Cerebellar nuclear complex (tissue), 1 donor: ENCODE data around the gene HLCS.

ENCODE experiments used
- DNase-seq, 2 experiments: peaks; one replicate each; lab custom pipeline; 2025; lab: John Stamatoyannopoulos, UW

The HLCS gene

DNA sequence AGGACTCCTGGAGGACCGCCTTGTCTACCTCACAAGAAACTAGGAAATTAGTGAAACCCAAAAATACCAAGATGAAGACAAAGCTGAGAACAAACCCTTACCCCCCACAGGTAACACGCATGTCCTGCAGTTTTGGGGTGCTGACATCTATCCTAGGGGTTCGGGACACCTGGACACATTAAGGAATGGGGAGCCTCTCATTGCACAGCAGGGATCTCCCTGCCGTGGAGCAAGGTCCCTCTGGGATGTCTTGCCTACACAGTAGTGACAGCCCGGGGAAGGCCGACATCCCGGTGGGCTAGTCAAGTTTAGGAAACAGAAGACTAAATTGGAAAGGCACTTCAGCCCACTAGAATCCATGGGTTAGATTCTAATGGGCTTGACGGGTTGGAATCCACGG lies 223.0 kb downstream of the HLCS start:
- DNase-seq, result no peak

DNA sequence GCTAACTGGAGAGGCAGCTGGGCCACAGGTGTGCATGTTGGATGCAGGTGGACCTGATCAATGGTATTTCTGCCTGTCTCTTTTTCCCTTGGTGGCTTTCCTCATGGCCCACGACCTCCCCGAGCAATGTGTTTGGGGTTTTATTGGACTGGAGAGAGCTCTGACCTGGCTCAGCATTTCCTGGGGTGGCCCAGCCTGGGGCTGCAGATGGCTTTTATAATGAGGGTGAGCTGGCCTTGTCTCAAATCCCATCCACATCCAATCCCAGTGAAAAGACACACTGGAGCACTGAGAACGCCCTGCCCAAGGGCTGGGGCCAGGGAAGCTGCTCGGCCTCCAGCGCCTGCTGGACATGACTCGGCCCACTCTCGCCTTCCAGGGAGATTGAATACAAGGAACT lies 223.5 kb downstream of the HLCS start:
- DNase-seq, result no peak

DNA sequence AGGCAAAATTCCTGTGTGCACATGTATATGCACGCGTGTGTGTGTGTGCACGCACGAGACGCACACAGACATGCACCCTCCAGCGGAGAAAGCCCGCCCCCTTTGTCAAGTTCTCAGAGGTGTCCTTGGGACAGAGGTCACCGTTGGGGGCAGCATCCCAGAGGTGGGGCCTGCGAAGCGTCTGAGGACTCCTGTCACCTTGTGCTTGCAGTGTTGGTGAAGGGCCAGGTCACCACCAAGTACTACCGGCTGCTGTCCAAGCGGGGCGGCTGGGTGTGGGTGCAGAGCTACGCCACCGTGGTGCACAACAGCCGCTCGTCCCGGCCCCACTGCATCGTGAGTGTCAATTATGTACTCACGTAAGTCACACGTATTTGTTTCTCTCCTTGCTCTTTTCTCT lies 225.0 kb downstream of the HLCS start:
- DNase-seq, result no peak

DNA sequence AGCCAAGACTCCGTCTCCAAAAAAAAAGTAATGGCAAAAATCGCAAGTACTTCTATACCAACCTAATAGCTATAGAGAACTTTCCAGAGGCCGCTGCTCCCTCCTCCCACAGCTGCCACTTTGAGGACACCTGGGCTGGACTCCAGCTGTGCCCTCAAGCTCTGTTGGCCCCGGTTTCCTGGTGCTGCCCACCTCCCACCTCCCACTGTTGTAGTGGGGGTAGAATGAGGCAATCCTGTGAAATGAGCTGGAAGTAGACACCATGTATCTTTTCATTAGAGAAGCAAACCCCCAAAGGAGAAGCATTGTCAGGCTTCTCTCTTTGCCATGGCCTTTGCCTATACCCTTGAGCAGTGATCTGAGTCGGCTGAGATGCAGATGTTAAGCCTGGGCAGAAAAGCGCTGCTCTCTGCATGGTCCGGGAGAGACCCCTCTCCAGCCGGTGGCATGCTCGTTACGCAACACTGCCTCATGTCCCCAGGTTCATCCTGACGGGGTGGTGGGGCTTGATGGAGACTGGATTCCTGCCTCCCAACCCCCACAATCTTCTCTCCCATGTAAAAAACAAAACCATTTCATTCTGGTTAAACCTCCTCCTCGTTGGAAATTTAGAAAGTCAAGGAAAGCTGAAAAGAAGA lies 227.9 kb downstream of the HLCS start:
- DNase-seq, result no peak

DNA sequence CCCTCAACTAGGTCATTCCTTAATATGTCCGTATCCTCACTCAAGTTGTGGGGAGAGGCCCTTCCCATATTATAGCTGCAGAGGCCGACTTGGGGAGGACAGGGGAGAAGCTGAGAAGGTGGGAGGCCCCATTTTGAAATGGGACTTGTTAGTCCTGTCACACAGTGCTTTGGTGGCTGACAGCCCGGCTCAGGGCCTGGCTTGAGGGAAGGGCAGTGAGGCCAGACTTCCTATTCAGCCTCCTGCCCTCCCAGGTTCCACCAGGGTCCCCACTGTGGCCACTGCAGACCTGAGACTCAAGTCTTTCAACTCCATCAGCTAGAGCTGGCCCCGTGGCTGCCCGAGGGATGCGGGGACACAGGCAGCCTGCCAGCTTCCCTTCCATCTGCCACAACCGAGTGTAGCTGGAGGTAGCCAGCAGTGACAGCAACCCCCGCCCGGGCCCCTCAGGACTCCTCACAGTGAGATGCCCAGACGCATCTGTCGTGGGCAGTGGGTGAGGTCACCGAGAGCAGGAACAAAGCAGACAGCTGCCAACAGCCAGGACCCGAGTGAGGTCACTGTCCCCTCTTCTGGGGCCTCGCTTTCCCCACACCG lies 230.6 kb downstream of the HLCS start:
- no peak for DNase-seq

DNA sequence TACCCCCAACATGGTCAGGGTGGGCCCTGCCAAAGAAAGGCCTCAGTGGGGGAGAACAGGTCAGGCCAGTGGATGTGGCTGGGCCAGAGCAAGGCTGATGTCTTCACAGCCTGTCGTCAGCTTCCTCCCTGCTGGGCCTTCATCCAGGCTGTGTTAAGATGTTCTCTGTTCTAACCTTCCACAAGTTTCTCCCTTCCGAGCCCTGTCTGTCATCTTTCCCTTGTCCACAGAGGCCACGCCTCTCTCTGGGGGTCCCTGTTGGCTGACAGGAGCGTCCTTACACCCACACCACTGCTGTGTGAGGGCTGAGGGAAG lies 231.3 kb downstream of the HLCS start:
- no peak for DNase-seq

DNA sequence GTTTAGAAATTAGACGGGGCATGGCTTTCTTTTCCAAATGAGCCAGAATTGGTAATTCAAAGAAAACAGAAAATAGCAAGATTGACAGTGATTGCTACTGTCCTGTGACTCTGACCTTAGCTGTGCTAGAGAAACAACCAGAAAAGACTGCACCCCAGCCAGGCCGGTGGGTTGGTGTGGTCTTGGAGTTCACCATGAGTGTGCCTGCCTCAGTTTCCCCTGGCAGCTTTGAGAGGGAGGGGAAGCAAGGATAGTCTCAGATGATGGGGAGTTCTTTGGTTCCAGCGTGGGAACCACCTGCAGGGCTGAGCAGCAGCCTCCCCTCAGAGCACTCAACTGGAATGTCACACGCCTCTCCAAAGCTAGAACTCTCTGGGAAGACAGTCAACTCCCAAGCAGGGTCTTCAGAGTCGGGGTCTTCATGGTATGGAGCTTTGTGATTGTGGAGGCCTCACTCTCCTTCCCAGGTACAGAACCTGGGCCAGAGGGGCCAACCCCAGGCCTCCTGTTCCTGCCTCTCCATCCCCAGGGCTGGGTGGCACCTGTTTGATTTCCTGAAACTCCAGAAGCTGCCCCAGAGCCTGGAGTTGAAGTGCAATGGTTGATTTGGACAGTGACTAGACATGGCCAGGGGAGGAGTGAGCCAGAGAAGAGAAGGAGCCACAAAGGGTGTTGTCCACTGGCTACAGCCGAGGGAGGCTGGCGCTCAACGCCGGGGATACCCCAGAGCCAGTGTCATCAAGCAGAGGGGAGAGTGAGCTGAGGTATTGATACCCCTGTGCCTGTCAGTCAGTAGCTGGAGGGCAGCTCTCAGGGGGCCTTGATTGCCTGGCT lies 231.9 kb downstream of the HLCS start:
- no peak for DNase-seq

DNA sequence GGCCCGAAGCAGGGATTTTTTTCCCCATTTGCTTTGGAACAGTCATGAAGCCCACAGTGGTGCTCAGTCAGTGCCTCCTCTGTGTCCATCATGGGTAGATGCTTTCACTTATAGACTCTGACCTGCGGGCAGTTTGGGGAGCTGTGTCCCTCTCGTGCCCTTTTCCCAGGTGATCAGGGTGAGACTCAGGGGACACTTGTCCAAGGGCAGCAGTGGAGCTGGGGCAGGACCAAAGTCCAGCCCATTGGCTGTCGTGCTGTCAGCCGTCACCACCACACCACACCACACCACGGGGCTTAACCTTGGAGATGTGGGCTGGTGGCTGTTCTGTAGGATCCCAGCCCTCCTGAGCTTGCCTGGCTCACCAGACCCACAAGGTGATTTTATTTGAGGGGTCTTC lies 232.6 kb downstream of the HLCS start:
- DNase-seq, result no peak

DNA sequence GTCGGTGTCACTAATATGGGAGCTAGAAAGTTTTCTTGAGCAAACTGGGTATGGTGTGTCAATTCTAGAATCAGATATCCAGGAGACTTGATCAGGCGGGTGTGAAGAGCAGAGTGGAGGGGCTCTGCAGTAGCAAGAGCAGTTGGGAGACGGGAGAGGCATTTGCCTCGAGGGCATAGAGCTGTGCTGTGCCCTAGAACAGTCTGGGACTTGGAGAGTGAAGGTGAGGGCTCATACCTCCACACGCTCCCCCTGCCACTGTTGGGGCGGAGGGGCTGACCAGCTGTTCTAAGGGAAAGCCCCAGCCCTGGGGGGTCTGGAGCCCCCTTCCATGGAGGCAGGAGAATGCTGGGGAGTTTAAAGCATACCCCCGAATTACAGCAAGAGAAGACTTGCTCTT lies 233.7 kb downstream of the HLCS start:
- DNase-seq, result no peak

DNA sequence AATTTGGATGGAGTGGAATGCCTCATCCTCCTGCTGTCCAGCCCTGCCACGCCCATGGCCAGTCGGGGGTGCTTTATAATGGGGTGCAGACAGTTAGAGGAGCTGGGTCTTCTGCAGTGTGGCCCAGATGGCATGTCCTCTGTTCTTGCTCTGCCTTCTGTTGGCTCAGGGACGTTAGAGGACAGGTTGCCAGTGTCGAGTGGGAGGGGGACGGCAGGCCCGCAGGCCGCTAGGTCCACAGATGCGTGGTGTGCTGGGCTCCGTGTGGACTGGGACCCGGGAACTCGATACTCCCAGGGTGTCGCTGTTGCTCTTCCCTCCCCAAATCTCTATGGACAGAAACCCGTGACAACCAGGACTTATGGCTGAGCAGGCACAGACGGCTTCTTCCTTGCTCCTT lies 234.3 kb downstream of the HLCS start:
- no peak for DNase-seq

DNA sequence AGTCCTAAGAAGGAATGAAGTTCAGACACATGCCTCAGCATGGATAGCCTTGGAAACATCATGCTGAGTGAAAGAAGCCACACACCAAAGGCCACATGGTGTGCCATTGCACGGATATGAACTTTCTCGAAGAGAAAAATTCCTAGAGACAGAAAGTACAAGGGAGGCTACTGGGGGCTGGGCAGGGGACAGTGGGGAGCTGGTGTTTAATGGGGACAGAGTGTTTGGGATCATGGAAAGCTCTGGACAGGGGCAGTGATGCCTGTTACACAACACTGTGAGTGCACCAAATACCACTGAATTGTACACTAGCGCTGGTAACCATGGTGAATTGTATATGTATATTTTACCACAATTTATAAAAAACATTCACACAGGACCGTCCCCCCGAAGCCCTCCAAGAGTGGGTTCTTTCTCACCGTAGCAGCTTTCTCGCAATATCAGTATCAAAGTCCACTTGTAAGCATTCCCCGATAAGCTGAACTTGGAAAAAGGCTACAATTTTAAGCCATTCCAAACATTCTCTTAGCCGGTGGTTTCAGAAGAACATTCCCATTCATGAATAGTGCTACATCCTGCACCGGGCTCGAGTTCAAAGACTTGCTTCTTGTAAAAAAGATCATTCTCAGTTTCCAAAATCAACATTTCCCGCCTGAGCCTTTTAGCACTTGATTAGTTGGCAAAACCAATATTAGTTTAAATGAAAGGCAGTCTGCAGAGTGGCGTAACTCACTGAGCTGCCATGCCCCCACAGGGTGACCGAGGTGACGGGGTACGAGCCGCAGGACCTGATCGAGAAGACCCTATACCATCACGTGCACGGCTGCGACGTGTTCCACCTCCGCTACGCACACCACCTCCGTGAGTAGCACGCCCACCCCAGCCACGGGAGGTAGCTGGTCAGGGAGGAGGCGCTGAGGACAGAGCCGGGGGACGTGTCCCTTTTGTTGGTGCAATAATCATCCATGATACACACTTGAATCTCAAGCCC lies 235.9 kb downstream of the HLCS start:
- DNase-seq, result no peak

DNA sequence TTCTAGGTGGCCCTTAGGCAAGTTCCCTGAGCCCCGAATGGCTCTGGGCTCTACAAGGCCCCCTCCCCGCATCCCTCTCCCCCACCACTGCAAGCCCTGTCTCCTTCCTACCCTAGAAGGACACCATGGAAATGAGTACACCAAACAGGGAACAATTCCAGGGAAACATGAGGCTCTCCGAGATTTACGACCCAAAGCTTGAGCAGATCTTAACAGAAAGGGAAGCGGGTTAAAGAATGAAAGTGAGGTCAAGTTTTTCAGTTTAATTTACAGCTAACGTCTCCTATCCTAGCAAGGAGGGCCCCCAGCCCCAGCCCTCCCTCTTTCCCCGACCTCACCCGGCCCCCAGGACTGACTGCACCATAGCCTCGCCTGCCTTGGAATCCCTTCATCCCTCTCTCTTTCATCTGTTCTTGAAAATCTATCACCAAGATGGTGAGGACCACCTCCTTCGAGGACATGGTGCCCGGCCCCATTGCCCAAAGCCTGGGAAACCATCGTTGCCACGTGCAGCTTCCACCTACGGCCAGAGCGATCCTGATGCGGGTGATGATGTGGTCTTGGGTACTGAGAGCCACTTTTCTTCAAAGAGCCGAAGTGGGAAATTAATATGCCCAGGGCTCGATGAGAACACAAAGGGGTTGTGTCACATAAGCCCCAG lies 237.0 kb downstream of the HLCS start:
- DNase-seq, result no peak

DNA sequence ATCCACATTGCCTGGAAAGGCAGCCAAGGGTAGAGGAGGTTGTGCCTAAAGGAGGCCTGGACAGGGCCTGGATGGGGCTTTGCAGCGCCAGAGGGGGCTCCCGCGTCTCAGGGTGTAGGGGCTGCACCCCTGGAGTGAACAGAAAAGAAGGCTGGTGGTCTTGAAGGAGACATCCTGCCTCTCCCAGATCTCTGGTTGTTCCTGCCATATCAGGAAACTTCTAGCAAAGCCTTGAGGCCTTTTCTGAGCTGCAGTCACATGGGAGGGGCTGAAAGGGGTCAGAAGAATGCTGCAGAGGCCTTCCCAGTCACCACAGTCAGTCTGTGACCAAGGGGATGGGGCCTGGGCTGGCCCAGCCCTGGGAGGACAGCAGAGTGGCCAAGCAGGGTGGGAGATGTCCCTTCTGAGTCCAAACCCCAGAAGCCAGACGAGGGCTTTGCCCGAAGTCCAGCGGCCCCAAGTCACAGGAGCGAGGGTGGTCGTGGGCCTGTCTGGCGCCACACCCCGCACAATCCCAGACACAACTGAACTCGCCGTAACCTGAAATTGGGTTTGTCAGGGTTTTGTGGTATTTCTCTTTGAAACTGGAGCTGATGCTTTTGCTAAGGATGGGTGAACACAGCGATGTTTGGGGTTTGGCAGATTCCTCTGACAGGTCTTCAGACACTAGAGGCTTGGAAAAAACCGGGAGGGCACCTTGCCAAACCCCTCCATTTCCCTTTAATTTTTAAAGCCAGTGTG lies 237.9 kb downstream of the HLCS start:
- DNase-seq, result no peak

DNA sequence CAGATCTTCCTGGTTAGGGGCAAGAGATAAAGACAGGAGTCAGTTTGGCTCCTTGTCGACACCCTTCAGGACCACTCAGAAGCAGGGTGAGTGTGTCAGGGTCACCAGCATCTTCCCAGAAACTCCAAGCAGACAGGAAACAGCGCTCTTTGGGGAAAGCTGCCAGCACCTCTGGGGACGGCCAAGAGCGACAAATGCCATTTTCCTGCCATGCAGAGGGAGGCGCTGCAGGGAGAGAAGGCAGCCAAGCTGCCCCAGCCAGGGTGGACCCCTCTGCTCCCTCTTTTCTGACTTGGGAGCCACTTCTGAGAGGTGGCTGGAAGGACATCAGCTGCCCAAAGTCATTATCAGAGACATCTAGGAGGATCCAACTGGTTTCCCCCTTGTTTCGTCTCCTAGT lies 238.6 kb downstream of the HLCS start:
- no peak for DNase-seq

DNA sequence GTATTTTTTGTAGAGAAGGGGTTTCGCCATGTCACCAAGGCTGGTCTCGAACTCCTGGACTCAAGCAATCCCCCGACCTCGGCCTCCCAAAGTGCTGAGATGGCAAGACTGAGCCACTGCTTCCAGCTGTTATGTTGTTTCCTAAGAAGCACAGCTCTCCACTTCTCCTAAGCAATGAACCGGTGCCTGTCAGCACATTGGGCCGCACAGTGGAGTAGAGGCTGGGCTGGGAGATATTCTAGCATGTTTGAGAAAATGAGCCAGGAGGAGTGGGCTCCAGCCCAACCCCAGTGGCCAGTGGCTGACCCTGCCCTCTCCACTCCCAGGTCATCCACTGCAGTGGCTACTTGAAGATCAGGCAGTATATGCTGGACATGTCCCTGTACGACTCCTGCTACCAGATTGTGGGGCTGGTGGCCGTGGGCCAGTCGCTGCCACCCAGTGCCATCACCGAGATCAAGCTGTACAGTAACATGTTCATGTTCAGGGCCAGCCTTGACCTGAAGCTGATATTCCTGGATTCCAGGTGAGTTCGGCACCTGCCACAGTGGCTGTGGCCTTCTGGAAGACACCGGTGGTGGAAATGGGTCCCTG lies 240.6 kb downstream of the HLCS start:
- DNase-seq, result no peak

DNA sequence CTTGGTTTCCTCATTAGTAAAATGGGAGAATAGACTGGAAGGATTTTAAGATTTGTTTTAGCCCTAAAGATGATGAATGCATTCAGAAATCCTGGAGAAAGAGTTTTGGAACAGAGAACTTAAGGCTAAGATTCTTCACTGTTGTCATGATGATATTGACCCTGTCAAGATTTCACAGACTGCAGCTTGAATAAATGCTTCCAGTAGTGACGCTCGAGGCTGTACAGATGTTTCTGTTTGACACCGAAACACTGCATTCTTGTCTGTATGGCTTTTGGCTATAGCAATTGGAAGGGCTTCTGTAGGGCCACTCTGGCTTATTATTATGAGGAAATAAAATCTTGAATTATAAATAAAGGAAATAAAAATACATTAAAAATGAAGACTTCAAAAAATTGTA lies 241.8 kb downstream of the HLCS start:
- no peak for DNase-seq

DNA sequence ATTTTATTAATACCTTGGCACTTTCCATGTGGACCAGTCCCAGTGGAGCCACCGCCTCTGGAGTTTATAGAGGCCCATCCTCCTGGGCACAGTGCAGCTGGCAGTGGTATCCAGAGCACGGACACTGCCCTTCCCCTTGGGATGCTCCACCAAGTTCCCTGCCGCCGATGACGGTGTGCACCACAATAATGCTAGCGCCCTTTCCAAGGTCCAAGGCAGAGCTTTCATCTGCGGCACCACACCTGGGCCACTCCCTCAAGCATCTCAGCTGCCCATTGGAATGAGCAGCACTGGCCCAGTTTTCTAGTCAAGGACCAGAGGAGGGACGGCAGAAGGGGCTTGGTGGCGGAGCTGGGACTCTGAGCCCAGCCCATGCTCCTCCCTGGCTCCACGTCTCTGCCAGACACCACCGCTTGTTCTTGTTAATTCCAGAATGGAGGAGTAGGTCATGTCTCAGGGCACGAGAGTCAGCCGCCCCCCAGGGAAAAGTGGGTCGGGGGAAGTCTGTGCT lies 243.0 kb downstream of the HLCS start:
- no peak for DNase-seq

DNA sequence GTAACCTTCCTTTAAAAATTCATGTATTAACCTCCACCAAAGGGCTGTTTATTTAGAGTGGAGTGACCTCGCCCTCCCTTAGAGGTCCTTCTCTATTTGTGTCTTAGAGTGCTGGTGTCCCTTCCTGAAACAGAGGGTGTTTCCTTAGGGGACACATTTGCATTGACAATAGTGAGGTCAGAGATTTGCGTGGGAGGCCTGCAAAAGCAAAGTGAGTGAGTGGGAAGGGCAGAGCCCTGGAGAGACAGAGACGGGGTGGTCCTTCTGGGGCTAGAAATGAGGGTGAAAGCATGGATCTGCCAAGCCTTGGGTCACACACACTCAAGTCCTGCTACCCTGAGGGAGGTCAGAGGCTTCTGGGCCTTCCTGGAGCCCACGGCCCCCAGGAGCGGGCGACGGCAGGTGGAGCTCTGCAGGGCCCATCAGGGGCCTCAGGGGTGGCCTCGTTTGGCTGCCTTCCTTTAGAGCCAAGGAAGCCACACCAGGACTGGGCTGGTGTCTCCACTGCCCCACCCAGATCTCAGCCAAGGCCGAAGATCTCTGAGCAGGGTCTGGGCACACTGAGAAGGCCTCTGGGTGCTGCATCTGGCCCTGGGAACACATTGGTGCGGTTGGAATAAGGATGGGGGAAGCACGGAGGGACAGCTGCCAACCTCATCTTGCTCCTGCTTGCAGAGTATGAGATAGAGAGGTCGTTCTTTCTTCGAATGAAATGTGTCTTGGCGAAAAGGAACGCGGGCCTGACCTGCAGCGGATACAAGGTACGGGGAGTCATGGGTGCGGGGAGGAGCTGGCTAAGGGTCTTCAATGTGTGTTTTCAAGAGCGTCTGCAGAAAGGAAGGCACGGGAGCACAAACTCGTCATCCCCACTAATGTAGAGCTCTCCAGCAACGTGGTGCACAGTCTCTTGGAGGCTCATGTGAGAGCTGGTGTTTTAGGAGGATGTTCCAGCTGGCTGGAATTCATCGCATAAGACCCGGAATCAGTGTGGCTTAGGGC lies 243.8 kb downstream of the HLCS start:
- DNase-seq, result no peak

DNA sequence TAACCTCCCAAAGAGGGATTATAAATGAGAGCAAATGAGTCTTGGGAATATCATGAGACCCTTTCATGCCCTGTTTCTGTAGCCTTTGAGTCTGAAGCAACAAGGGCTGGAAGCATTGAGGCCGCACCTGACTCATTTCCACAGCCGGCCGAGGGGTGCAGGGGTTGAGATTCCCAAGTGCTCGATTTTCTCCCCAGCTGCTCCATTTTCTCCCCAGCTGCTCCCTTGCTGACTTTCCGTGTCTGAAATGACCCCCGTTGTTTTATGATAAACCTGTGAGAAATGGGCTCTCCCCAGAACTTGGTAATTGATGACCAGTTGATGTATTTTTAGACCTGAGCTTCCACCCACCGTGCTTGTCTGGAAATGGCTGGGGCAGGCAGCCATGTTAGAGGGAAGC lies 244.7 kb downstream of the HLCS start:
- DNase-seq, result no peak
